Sciatic nerve (tissue), 2 donors: ENCODE data around the gene SEMA3F. TPM values are rescaled to one million over a fixed set of nuclear protein-coding genes. Genes with fewer than 3 reads are reported as not detected.

Source experiments
- ATAC-seq: fragments of 200-7000 bp; cut with Tn5 transposase; one replicate; pipeline ENCODE4 v1.9.1; 2020; ENCODE audit warnings: mild to moderate bottlenecking, moderate library complexity
- DNase-seq: peaks from one replicate; pipeline ENCODE4 v3.0.0-alpha.2; 2020; ENCODE audit warnings: low spot score
- intact Hi-C: fragments of 100-400 bp; cut with DNase I; formaldehyde crosslinking; loops from one replicate; pipeline ENCODE4 v1.14.2; 2022
- total RNA-seq: library from RNA; stranded (reverse); fragmentation: NEBNext Ultra II Directional; extraction: Animal tissue kit (Norgen Biotek cat#: 25700); gene quantifications from one replicate; pipeline ENCODE4 v1.2.1, GENCODE V29; 2021
- donor health status: DM: no; HTN: no; CAD: no.
- donor health status: DM: no; HTN: no; CAD: no.

Gene SEMA3F
- total RNA-seq, 1 donor from 2014 or later: 29.3 TPM

DNA sequence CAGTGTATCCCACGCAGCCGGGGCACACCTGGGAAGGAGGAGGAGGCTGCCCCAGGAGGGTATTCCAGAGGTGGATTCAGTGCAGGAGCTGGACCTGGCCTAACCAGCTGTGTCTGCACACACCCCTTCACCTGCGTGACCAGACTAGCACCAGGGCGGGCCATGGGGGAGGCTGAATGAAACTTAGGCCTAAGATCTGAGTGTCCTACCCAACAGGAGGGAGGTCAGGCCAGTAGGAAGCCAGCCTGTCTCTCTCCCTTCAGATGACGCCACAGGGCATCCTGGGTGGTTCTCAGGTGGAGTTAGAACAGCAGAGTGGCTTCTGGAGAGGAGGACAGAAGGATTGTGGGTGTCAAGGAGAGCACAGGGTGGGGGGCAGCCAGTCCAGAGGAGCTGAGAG lies 3.4 kb upstream of the SEMA3F start:
- no peak for DNase-seq
- intact Hi-C loops: no loop called here
- no peak for ATAC-seq

- intact Hi-C loops: no loop called here
- no peak for DNase-seq
- ATAC-seq: no peak
Observed at GRCh38 chr3:50153782-50154475, 1.2 kb upstream of the SEMA3F start.

DNA sequence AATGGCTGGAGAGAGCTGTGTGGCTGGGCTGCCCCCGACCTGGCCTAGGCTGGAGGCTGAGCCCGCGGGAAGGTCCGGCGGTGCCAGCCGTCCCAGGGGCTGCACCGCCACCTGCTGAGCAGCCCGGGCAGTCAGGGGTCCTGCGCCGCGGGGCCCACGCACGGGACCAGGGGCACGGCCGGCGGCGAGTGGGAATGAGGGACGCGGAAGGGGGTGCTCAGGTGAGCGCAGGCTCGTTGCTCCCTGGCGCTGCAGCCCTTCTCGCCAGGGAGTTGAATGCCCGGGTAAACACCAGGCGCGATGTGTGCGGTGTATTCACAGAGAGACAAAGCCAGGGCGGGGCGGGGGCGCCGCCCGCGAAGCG lies 666 bp upstream of the SEMA3F start:
- DNase-seq: no peak
- ATAC-seq: no peak
- intact Hi-C loops: no loop called here

- ATAC-seq (no peak), DNase-seq (no peak)
- intact Hi-C loops: no loop called here
Observed at GRCh38 chr3:50155491-50155878, 361 bp downstream of the SEMA3F start.

DNA sequence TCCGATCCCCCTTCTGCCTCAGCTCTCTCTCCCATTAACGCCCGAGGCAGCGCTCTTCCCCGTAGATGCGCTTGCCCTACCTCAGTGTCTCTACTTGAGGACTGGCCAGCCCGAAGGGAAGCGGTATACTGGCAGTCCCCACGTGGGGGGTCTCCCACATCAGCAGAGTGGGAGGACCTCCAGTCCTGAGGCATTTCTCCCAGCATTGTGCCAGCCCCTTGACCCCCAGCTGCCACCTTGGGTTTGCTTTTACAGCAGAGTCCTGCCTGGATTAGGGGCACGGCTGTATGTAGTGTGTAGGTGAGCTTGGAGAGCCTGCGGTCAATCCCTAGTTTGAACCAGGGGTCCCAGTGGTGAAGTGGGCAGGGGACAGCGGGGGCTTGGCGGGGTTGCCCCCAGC lies 767 bp downstream of the SEMA3F start:
- DNase-seq (no peak), ATAC-seq (no peak)
- intact Hi-C loops: no loop called here

DNA sequence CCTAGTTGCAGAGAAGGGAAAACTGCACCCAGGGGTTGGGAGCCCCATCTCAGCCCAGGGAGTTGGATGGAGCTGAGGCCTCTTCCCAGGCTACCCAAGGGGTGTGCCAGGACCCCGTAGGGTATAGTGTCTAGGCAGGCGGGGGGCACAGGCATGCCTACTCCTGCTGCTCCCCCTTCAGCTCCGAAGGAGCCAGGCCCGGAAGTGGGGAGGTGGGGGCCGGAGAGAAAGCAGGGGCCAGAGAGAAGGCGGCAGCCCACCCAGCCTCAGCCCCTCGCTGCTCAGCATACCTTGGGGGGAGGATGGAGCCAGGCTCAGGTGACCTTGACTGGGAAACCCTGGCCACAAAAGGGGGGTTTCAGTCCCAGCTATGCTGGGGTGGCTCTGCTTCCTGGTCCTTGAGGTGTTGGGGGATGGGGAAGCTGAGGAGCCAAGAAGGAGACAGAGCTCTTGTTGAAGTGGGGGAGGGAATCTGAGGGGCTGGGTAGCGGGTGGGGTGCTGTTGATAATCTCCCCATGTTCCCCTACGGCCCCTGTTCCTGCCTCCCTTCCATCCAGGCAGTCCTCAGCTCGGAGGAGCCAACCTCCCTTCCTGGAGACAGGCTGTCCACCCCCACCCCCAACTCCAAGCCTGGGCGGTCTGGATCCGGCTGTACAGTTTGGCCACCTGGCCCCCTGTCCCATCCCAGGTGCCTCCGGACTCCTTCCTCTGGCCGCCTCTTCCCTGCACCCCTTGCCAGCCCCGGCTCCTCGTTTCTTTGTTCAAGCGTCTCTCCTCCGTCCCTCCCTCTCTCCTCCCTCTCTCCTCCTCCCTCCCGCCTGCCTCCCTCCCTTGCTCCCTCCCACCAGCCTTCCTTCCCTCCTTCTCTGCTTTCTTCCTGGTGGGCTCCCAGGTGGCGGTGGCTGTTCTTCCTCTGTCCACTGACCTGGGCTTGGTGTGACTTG lies 1.7 kb downstream of the SEMA3F start:
- no peak for ATAC-seq
- intact Hi-C loops: no loop called here
- no peak for DNase-seq

GRCh38 chr3:50157827-50158529 lies 2.9 kb downstream of the SEMA3F start:
- intact Hi-C loops: no loop called here
- DNase-seq (no peak), ATAC-seq (no peak)

DNA sequence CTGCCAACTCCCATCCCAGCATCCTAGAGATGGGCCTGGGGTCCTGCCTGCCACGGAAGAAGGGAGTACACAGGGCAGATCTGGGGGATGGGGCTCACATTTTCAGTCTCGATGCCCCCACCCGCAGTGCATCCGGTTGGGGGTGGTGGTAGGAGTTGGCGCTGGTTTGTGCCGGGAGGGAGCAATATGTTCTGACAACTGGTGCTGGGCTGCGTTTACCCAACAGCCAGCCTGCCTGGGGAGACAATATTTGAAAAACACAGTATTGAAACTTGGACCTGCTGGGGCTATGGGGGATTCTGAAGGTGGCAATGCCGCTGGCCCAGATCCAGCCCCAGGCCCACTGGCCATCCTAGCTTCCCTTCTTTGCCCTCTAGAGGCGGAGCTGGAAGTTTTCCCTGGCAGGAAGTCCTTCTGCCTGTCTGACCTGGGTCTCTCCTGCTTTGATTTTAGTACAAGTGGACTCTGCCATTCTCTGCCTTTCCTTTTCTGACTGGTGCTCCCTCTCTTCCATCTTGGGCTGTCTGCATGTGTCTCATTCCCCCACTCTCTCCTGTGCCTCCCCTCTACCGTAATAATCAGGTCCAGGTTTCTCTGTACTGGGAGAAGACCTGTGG lies 3.5 kb downstream of the SEMA3F start:
- ATAC-seq (no peak), DNase-seq (no peak)
- intact Hi-C loops: no loop called here

GRCh38 chr3:50160561-50160983 lies 5.4 kb downstream of the SEMA3F start:
- DNase-seq (no peak), ATAC-seq (peak; percentile 8)
- intact Hi-C loops: no loop called here

- intact Hi-C loops: no loop called here
- ATAC-seq: no peak
- no peak for DNase-seq
Observed at GRCh38 chr3:50161320-50161719, 6.2 kb downstream of the SEMA3F start.

GRCh38 chr3:50162034-50162883 lies 7.1 kb downstream of the SEMA3F start:
- no peak for ATAC-seq
- intact Hi-C loops: no loop called here
- DNase-seq: no peak

GRCh38 chr3:50163572-50164455 lies 8.7 kb downstream of the SEMA3F start:
- no peak for ATAC-seq
- peak; percentile 82 for DNase-seq
- intact Hi-C loops: no loop called here

DNA sequence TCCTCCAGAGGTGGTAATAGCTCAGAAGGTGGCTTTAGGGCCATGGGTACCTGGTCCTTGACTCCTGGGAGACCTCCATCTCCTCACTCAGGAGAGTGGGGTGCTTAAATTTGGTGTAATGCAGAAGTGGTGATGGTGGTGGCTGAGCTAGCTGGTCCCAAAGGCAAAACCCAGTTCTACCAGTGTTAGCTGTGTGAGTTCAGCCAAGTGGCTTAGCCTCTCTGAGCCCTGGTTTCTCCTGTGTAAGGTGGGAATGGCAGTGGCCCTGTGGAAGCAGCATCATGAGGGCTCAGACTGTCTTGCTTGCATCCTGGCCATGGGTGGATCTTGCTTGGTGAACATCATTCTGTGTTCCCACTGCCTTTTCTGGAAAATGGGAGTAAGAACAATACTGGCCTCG lies 9.4 kb downstream of the SEMA3F start:
- ATAC-seq (no peak), DNase-seq (no peak)
- intact Hi-C loops: no loop called here

- peak; percentile 81 for ATAC-seq
- intact Hi-C loops: no loop called here
- peak; percentile 76 for DNase-seq
Observed at GRCh38 chr3:50164984-50165909, 10.1 kb downstream of the SEMA3F start.

DNA sequence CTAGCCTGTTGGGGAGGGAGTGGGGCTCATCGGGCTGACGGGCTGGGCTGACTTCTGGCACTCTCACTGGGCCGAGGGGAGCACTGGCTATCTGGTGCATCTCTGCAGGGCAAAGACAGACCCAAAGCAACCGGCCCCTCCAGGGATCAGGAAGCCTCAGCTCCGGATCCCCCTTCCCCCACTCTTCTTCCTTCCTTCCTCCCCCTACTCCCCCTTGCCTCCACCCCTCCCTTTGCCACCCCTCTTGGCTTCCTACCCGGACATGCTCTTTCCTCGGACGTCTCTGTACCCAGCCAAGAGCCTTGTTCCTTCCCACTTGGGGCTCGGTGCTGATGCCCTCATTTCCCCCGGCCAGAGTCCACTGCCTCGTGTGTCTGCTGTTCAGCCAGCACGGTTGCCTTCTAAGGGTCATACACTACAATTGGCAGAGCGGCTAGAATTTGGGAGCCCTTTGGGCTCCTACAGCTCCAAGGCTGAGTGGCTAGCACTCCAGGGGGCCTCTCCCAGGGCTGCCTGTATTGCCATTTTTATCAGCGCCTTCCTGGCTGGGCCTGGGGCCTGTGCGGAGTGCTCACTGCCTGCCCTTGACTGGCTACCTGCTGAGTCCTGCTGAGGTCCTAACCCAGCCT lies 10.9 kb downstream of the SEMA3F start:
- ATAC-seq: peak; percentile 63
- no peak for DNase-seq
- intact Hi-C loops: no loop called here

DNA sequence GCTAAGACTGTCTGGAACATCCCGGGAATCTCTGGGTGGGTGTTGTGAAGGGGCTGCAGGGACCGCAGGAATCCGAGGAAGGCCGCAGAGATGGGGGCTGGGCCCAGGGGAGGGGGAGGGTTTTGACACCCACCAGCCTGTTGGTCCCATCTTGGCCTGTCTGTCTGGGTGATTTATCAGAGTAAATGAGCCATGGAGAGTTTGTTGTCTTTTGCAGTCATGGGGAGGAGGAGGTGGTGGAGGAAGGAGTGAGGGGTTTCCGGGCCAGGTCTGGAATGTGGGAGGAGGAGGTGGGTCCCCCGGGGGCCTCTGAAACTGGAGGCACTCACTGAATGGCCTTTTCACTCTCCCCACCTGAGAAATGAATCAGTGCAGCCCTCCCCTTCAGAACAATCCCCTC lies 11.5 kb downstream of the SEMA3F start:
- ATAC-seq (no peak), DNase-seq (no peak)
- intact Hi-C loops: no loop called here
